H9 (cell line): Measurements from ENCODE around the gene SHTN1. TPM values are rescaled to one million over a fixed set of nuclear protein-coding genes. Genes with fewer than 3 reads are reported as not detected.

ENCODE experiments used
- DNase-seq: peaks from one replicate; pipeline ENCODE4 v3.0.0-alpha.2; 2017
- H2AFZ ChIP-seq: one replicate; pipeline ENCODE4 v1.6.1; 2013; ENCODE audit warnings: mild to moderate bottlenecking, low read length, control low read depth, moderate library complexity
- H2AK5ac ChIP-seq: 2 replicates; pipeline ENCODE4 v1.6.1; 2013; ENCODE audit warnings: low read length, control low read depth, mixed read lengths; ENCODE audit not compliant: insufficient read length
- H2BK120ac ChIP-seq: one replicate; pipeline ENCODE4 v1.6.1; 2013; ENCODE audit warnings: low read depth, mild to moderate bottlenecking, low read length, control low read depth, inconsistent platforms; ENCODE audit not compliant: poor library complexity, severe bottlenecking
- H2BK12ac ChIP-seq: 2 replicates; pipeline ENCODE4 v1.6.1; 2013; ENCODE audit warnings: low read length, control low read depth, mixed read lengths, low read depth; ENCODE audit not compliant: insufficient read length
- H2BK15ac ChIP-seq: 2 replicates; pipeline ENCODE4 v1.6.1; 2013; ENCODE audit warnings: low read depth, low read length, control low read depth
- H2BK20ac ChIP-seq: one replicate; pipeline ENCODE4 v1.6.1; 2013; ENCODE audit warnings: low read depth, mild to moderate bottlenecking, low read length, control low read depth, inconsistent platforms; ENCODE audit not compliant: poor library complexity, severe bottlenecking
- H2BK5ac ChIP-seq: 2 replicates; pipeline ENCODE4 v1.6.1; 2013; ENCODE audit warnings: low read length, control low read depth, mixed read lengths; ENCODE audit not compliant: insufficient read length
- H3K14ac ChIP-seq: 2 replicates; pipeline ENCODE4 v1.6.1; 2013; ENCODE audit warnings: low read length, control low read depth; ENCODE audit not compliant: insufficient read depth
- H3K18ac ChIP-seq: 2 replicates; pipeline ENCODE4 v1.6.1; 2013; ENCODE audit warnings: low read depth, mild to moderate bottlenecking, mixed read lengths, low read length, control low read depth; ENCODE audit not compliant: insufficient read length
- H3K23ac ChIP-seq: 2 replicates; pipeline ENCODE4 v1.6.1; 2013; ENCODE audit warnings: low read length, control low read depth, mixed read lengths, low read depth; ENCODE audit not compliant: insufficient read length
- H3K23me2 ChIP-seq: 2 replicates; pipeline ENCODE4 v1.6.1; 2013; ENCODE audit warnings: low read depth, mild to moderate bottlenecking, mixed read lengths, low read length, control low read depth; ENCODE audit not compliant: insufficient read length, poor library complexity, severe bottlenecking
- H3K27ac ChIP-seq: 2 replicates; pipeline ENCODE4 v1.5.1; 2013; ENCODE audit warnings: low read length, control low read depth, mixed read lengths, low read depth; ENCODE audit not compliant: insufficient read length
- H3K27me3 ChIP-seq: 2 replicates; pipeline ENCODE4 v1.6.1; 2013; ENCODE audit warnings: low read length, control low read depth, inconsistent platforms; ENCODE audit not compliant: insufficient read depth
- H3K4ac ChIP-seq: 2 replicates; pipeline ENCODE4 v1.6.1; 2013; ENCODE audit warnings: low read depth, mild to moderate bottlenecking, control low read depth, inconsistent platforms, low read length, moderate library complexity
- H3K4me1 ChIP-seq: 2 replicates; pipeline ENCODE4 v1.6.1; 2013; ENCODE audit warnings: low read length, control low read depth, inconsistent platforms; ENCODE audit not compliant: insufficient read depth
- H3K4me2 ChIP-seq: 2 replicates; pipeline ENCODE4 v1.6.1; 2013; ENCODE audit warnings: low read length, control low read depth, mixed read lengths; ENCODE audit not compliant: insufficient read length, insufficient read depth
- H3K56ac ChIP-seq: 2 replicates; pipeline ENCODE4 v1.6.1; 2013; ENCODE audit warnings: low read depth, mild to moderate bottlenecking, mixed read lengths, low read length, control low read depth; ENCODE audit not compliant: insufficient read length
- H3K79me1 ChIP-seq: 2 replicates; pipeline ENCODE4 v1.6.1; 2013; ENCODE audit warnings: low read depth, mild to moderate bottlenecking, moderate library complexity, low read length, control low read depth, inconsistent platforms; ENCODE audit not compliant: insufficient read depth, poor library complexity, severe bottlenecking
- H3K79me2 ChIP-seq: 2 replicates; pipeline ENCODE4 v1.6.1; 2013; ENCODE audit warnings: low read length, control low read depth, inconsistent platforms; ENCODE audit not compliant: insufficient read depth
- H3K9ac ChIP-seq: 2 replicates; pipeline ENCODE4 v1.6.1; 2013; ENCODE audit warnings: low read length, control low read depth, mixed read lengths; ENCODE audit not compliant: insufficient read length; ENCODE audit errors: extremely low read depth
- H3K9me3 ChIP-seq: one replicate; pipeline ENCODE4 v1.6.1; 2013; ENCODE audit warnings: low read depth, low read length, inconsistent platforms; ENCODE audit not compliant: control insufficient read depth
- H3T11ph ChIP-seq: one replicate; pipeline ENCODE4 v1.6.1; 2013; ENCODE audit warnings: mild to moderate bottlenecking, low read length, control low read depth, inconsistent platforms
- H4K20me1 ChIP-seq: one replicate; pipeline ENCODE4 v1.6.1; 2013; ENCODE audit not compliant: control insufficient read depth, insufficient read length, insufficient read depth
- H4K5ac ChIP-seq: 2 replicates; pipeline ENCODE4 v1.6.1; 2013; ENCODE audit warnings: low read depth, mild to moderate bottlenecking, mixed read lengths, low read length, control low read depth; ENCODE audit not compliant: insufficient read length
- H4K8ac ChIP-seq: replicated peaks from 2 replicates; pipeline ENCODE4 v1.6.1; 2013; ENCODE audit warnings: low read length, control low read depth, mixed read lengths, low read depth; ENCODE audit not compliant: insufficient read length
- H4K91ac ChIP-seq: 2 replicates; pipeline ENCODE4 v1.6.1; 2013; ENCODE audit warnings: low read depth, mild to moderate bottlenecking, moderate library complexity, mixed read lengths, low read length, control low read depth; ENCODE audit not compliant: insufficient read length
- H3K27ac Mint-ChIP-seq, 3 experiments: 2 replicates in 2 of 3; 3 replicates in 1 of 3; pipeline ENCODE4 v1.8.0; 2020 to 2021; ENCODE audit warnings: mixed read lengths in 3 of 3, mild to moderate bottlenecking in 1 of 3, moderate library complexity in 1 of 3
- H3K27me3 Mint-ChIP-seq: 2 replicates; pipeline ENCODE4 v1.8.0; 2021; ENCODE audit warnings: low read depth, mild to moderate bottlenecking, moderate library complexity, mixed read lengths
- H3K36me3 Mint-ChIP-seq, 3 experiments: 2 replicates in 2 of 3; 3 replicates in 1 of 3; pipeline ENCODE4 v1.8.0; 2020 to 2021; ENCODE audit warnings: low read depth in 3 of 3, mixed read lengths in 3 of 3; ENCODE audit not compliant: insufficient read depth in 1 of 3
- H3K4me1 Mint-ChIP-seq, 2 experiments: 2 replicates each; pipeline ENCODE4 v1.8.0; 2020; ENCODE audit warnings: mixed read lengths in 2 of 2
- H3K4me3 Mint-ChIP-seq, 2 experiments: 2 replicates in 1 of 2; 3 replicates in 1 of 2; pipeline ENCODE4 v1.8.0; 2020 to 2021; ENCODE audit warnings: mild to moderate bottlenecking in 2 of 2, mixed read lengths in 2 of 2, moderate library complexity in 1 of 2
- H3K9me3 Mint-ChIP-seq, 2 experiments: 2 replicates in 1 of 2; 3 replicates in 1 of 2; pipeline ENCODE4 v1.8.0; 2020; ENCODE audit warnings: mild to moderate bottlenecking in 2 of 2, mixed read lengths in 2 of 2, moderate library complexity in 1 of 2
- WGBS: extraction: QIAGEN DNeasy Blood & Tissue Kit; methylation state at CpG from one replicate; pipeline ENCODE4 v1.1.7; 2013; ENCODE audit warnings: missing lambda C conversion rate, low lambda C conversion rate, mixed read lengths; ENCODE audit not compliant: insufficient read length; ENCODE audit errors: extremely low coverage; 5-methylcytosine and 5-hydroxymethylcytosine counted together
- total RNA-seq: library from RNA; stranded (reverse); gene quantifications from 2 replicates; pipeline ENCODE4 v1.2.1, GENCODE V29; 2021
- TF ChIP-seq, protein P1 (sequence below): fragments of 200-600 bp; sonication (generic); conservative IDR thresholded peaks from 3 replicates; pipeline ENCODE4 v1.8.0; 2021; ENCODE audit warnings: antibody characterized with exemption, mild to moderate bottlenecking

Gene SHTN1
- total RNA-seq, 1 experiment from 2014 or later = 22.1 TPM

DNA sequence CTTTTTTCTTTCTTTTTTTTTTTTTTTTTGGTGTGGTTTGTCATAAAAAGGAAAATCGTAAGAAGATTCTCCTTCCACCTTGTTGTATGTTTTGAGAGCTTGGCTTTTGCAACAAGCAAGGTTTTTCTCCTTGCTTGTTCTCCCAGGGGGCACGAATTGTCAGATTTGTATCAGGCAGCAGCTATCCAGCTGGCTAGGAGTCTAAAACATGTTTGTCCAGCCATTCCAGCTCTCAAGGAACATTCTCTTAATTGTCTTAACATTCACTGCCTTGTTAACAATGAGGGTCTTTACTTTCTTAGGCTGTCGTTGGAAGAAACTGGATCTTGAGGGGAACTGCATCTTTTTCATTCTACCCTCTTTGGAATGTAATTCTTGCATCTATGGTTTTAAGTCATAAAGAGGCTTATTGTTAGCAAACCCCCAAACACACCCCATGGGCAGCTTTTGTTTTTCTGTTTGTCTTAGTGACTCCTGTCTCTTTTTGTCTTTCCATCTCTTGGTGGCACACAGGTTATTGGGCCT, 14.6 kb downstream of the SHTN1 start:
- no peaks in the 10 kb centered on the region; the same call in 1 of the 2 replicates for H3K4me1 ChIP-seq
- no peak overlapping the region for H4K5ac ChIP-seq
- no peak overlapping the region for H2AFZ ChIP-seq
- Mint-ChIP-seq H3K36me3 (no peaks in the 10 kb centered on the region; a peak in 2 of 7 replicates), H3K27ac (peak overlapping the region; percentile 3 to 45 (median 5); a peak in 3 of 7 replicates), H3K4me1 (peaks cover 46 to 48% of the 10 kb centered on the region in 2 experiments), H3K27me3 (peaks cover 1% of the 10 kb centered on the region; the same call in 1 of the 2 replicates), H3K9me3 (no peaks in the 10 kb centered on the region), H3K4me3 (no peak overlapping the region)
- H3T11ph ChIP-seq = no peak overlapping the region
- no peaks in the 10 kb centered on the region for H3K79me1 ChIP-seq
- no peak overlapping the region for H2BK120ac ChIP-seq
- no peak overlapping the region for H3K4ac ChIP-seq
- no peak overlapping the region for H3K23ac ChIP-seq
- WGBS = no CpG with 5 or more reads among the region's 3 CpGs
- no peaks in the 10 kb centered on the region; the same call in 1 of the 2 replicates for H3K27me3 ChIP-seq
- no peak overlapping the region for H4K91ac ChIP-seq
- no peak overlapping the region for H3K14ac ChIP-seq
- H2BK12ac ChIP-seq = no peak overlapping the region
- no peaks in the 10 kb centered on the region for H3K9me3 ChIP-seq
- no peaks in the 10 kb centered on the region for H3K23me2 ChIP-seq
- H3K27ac ChIP-seq = no peak overlapping the region
- H2BK5ac ChIP-seq = no peak overlapping the region
- H3K4me2 ChIP-seq = no peak overlapping the region
- no peak overlapping the region for H2AK5ac ChIP-seq
- H4K20me1 ChIP-seq = no peaks in the 10 kb centered on the region
- no peak overlapping the region for H3K18ac ChIP-seq
- H3K56ac ChIP-seq = no peak overlapping the region
- no peak for DNase-seq
- H3K9ac ChIP-seq = no peak overlapping the region
- TF ChIP-seq, protein P1, sequence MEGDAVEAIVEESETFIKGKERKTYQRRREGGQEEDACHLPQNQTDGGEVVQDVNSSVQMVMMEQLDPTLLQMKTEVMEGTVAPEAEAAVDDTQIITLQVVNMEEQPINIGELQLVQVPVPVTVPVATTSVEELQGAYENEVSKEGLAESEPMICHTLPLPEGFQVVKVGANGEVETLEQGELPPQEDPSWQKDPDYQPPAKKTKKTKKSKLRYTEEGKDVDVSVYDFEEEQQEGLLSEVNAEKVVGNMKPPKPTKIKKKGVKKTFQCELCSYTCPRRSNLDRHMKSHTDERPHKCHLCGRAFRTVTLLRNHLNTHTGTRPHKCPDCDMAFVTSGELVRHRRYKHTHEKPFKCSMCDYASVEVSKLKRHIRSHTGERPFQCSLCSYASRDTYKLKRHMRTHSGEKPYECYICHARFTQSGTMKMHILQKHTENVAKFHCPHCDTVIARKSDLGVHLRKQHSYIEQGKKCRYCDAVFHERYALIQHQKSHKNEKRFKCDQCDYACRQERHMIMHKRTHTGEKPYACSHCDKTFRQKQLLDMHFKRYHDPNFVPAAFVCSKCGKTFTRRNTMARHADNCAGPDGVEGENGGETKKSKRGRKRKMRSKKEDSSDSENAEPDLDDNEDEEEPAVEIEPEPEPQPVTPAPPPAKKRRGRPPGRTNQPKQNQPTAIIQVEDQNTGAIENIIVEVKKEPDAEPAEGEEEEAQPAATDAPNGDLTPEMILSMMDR = no peak
- no peak overlapping the region for H4K8ac ChIP-seq
- no peak overlapping the region for H2BK20ac ChIP-seq
- H3K79me2 ChIP-seq = no peaks in the 10 kb centered on the region
- no peak overlapping the region for H2BK15ac ChIP-seq
